B cell (primary cell): ENCODE data around the gene AKIP1. TPM values are rescaled to one million over a fixed set of nuclear protein-coding genes. Genes with fewer than 3 reads are reported as not detected.

Source experiments
- ATAC-seq: fragments of 200-7000 bp; cut with Tn5 transposase; one replicate; pipeline ENCODE4 v1.10.0; 2021; ENCODE audit warnings: low read depth, mild to moderate bottlenecking, moderate number of reproducible peaks, moderate library complexity
- CTCF ChIA-PET: fragments of 350-600 bp; sonication (Branson Sonifier 250); formaldehyde crosslinking; loops from one replicate; lab custom pipeline; 2021; ENCODE audit warnings: antibody characterized with exemption, inconsistent platforms; lab: Charles Lee
- POLR2A ChIA-PET: fragments of 350-600 bp; sonication (Branson Sonifier 250); formaldehyde crosslinking; loops from one replicate; lab custom pipeline; 2021; ENCODE audit warnings: antibody characterized with exemption; lab: Charles Lee
- DNase-seq: peaks from one replicate; pipeline ENCODE4 v3.0.0; 2013
- H2AFZ ChIP-seq: 2 replicates; pipeline ENCODE4 v1.6.1; 2012; ENCODE audit warnings: mild to moderate bottlenecking, low read depth, low read length; ENCODE audit not compliant: insufficient read depth, poor library complexity, severe bottlenecking
- H3K27ac ChIP-seq, 2 donors: 1 replicate in 1 of 2; 2 replicates in 1 of 2; pipeline ENCODE4 v1.5.1; 2012 to 2013; ENCODE audit warnings: low read length in 2 of 2, mild to moderate bottlenecking in 2 of 2, moderate library complexity in 1 of 2
- H3K27me3 ChIP-seq, 4 experiments: fragments of 200-600 bp in 1 of 4; sonication (generic) in 1 of 4; replicated peaks in 1 of 4; 1 replicate in 2 of 4; 2 replicates in 2 of 4; pipeline versions ENCODE4 v1.6.1 to v1.7.0; 2013 to 2016; ENCODE audit warnings: low read length in 3 of 4, mild to moderate bottlenecking in 2 of 4, mixed read lengths in 1 of 4, moderate library complexity in 1 of 4; ENCODE audit not compliant: insufficient read depth in 4 of 4, control insufficient read depth in 3 of 4; ENCODE audit errors: control extremely low read depth in 1 of 4
- H3K36me3 ChIP-seq, 2 experiments: replicated peaks in 1 of 2; 1 replicate in 1 of 2; 2 replicates in 1 of 2; pipeline versions ENCODE4 v1.6.1 to v1.7.1; 2013; ENCODE audit warnings: low read length in 1 of 2; ENCODE audit not compliant: insufficient read depth in 2 of 2, control insufficient read depth in 1 of 2; ENCODE audit errors: control extremely low read depth in 1 of 2, extremely low read depth in 1 of 2
- H3K4me1 ChIP-seq, 2 donors: fragments of 200-600 bp in 1 of 2; sonication (generic) in 1 of 2; 1 replicate in 1 of 2; 2 replicates in 1 of 2; pipeline versions ENCODE4 v1.5.1 to v1.6.1; 2013 to 2017; ENCODE audit warnings: low read length in 2 of 2; ENCODE audit not compliant: control insufficient read depth in 2 of 2, insufficient read depth in 2 of 2
- H3K4me2 ChIP-seq: replicated peaks from 2 replicates; pipeline ENCODE3; 2012; ENCODE audit warnings: mild to moderate bottlenecking, low read depth, low read length; ENCODE audit not compliant: poor library complexity, severe bottlenecking
- H3K4me3 ChIP-seq, 5 experiments: fragments of 200-600 bp in 1 of 5; sonication (generic) in 1 of 5; 1 replicate in 3 of 5; 2 replicates in 2 of 5; pipeline versions ENCODE4 v1.5.1 to v1.7.0; 2011 to 2016; ENCODE audit warnings: low read length in 4 of 5, mild to moderate bottlenecking in 4 of 5, low read depth in 2 of 5, control low read depth in 1 of 5, moderate library complexity in 1 of 5; ENCODE audit not compliant: insufficient read depth in 1 of 5; ENCODE audit errors: control extremely low read depth in 1 of 5, extremely low read depth in 1 of 5
- H3K79me2 ChIP-seq: fragments of 200-600 bp; sonication (generic); one replicate; pipeline ENCODE4 v1.6.0; 2016; ENCODE audit warnings: low read length; ENCODE audit not compliant: control insufficient read depth, insufficient read depth
- H3K9ac ChIP-seq: fragments of 200-600 bp; sonication (generic); 2 replicates; pipeline ENCODE4 v1.6.1; 2017; ENCODE audit warnings: mild to moderate bottlenecking, low read length, moderate library complexity
- H3K9me3 ChIP-seq, 3 donors: one replicate each; pipeline versions ENCODE4 v1.6.1 to v1.7.1; 2013; ENCODE audit warnings: low read length in 2 of 3; ENCODE audit not compliant: control insufficient read depth in 2 of 3, insufficient read depth in 1 of 3; ENCODE audit errors: control extremely low read depth in 1 of 3
- H4K20me1 ChIP-seq: 2 replicates; pipeline ENCODE4 v1.6.0; 2012; ENCODE audit warnings: mild to moderate bottlenecking, low read length; ENCODE audit not compliant: insufficient read depth, control insufficient read depth, poor library complexity, severe bottlenecking
- H3K27ac Mint-ChIP-seq: one replicate; pipeline ENCODE4 v1.8.0; 2021; ENCODE audit warnings: mixed read lengths
- H3K27me3 Mint-ChIP-seq: one replicate; pipeline ENCODE4 v1.8.0; 2021; ENCODE audit warnings: mixed read lengths
- H3K4me1 Mint-ChIP-seq: one replicate; pipeline ENCODE4 v1.8.0; 2021; ENCODE audit warnings: mixed read lengths
- H3K4me3 Mint-ChIP-seq: one replicate; pipeline ENCODE4 v1.8.0; 2021; ENCODE audit warnings: mixed read lengths
- H3K9me3 Mint-ChIP-seq: one replicate; pipeline ENCODE4 v1.8.0; 2022; ENCODE audit warnings: mixed read lengths; ENCODE audit not compliant: insufficient read depth
- EZH2 ChIP-seq: IDR thresholded peaks from 2 replicates; pipeline ENCODE4 v1.6.1; 2012; ENCODE audit warnings: borderline replicate concordance, low read depth, mild to moderate bottlenecking, moderate library complexity, low read length; ENCODE audit not compliant: insufficient read depth, poor library complexity, severe bottlenecking
- WGBS: methylation state at CpG from one replicate; pipeline ENCODE4 v1.1.5; 2013; ENCODE audit warnings: missing lambda C conversion rate; ENCODE audit not compliant: insufficient coverage; 5-methylcytosine and 5-hydroxymethylcytosine counted together
- intact Hi-C: fragments of 100-400 bp; cut with micrococcal nuclease; formaldehyde crosslinking; loops from one replicate; pipeline ENCODE4 v1.10.0; 2022
- polyA plus RNA-seq: library from polyadenylated mRNA; depleted of rRNA; stranded (reverse); fragments of >200 nt; gene quantifications from 2 replicates; pipeline ENCODE4 v1.2.3, GENCODE V29; 2012
- total RNA-seq, 2 donors: library from RNA; stranded (reverse); fragments of 120-200 nt in 1 of 2; gene quantifications; 1 replicate in 1 of 2; 2 replicates in 1 of 2; pipeline versions ENCODE4 v1.2.3 to v1.2.4, GENCODE V29; 2013 to 2022
- TF ChIP-seq, protein P1 (sequence below): fragments of 200-600 bp; IDR thresholded peaks from one replicate; pipeline ENCODE4 v1.8.0; 2022; ENCODE audit warnings: antibody characterized with exemption, mild to moderate bottlenecking

Gene AKIP1
- total and polyA plus RNA-seq, 2 donors (not counting 1 experiment from before 2014, with no cell fraction given) = 2.8 to 10.7 TPM

DNA sequence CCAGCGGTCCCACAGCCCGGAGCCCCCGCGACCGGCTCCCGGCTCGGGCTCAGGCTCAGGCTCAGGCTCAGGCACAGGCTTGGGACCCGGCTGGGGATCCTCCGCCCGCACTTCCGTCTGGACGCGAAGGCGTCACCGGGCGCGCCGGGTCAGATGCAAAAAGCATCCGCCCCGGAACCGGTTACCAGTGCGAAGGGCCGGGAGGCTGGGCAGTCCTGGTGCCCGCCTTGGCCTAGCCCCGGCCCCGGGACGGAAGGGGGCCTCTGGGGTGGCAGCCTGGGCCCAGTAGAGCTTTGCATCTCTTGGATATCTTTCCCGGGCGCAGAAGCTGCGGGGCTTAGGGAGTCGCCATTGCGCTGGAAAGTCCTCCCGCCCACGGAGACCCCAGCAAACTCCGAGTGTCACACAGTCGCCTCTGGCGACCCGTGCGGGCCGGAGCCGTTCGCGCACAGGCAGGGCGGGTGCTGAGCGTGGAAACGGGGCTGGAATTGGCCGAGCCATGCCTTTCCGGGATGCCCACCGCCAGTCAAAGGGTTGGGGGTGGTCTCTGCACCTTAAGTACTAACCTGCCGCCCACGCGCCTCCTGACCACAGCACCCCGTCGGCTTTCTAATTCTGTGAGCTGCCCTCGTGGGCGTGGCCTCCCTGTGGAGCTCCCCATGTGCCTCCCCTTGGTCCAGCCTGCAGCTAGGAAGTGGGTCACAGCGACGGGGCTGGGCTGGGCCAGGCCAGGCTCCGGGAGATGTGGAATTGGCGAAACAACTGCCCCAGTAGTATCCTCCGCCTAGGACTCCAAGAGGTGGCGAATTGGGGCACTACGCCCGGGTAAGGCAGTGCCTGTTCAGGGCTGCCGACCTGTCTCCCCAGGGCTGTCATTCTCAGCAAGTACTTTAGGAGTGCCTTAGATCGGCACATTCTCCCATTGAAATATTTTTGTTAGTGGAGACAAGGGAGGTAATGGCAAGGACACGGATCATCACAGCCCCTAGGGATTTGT, 53.6 kb downstream of the AKIP1 start, which contains the start of gene TMEM9B:
TSS of gene TMEM9B (minus strand) at position 119 of the 997 bp plus-strand sequence. CDS start 129 bp downstream, outside the sequence.
- Mint-ChIP-seq H3K27ac (peak within 1 kb of the TSS; percentile 93), H3K4me1 (peaks cover 35% of the 10 kb centered on the region), H3K27me3 (no peaks in the 10 kb centered on the region), H3K9me3 (no peaks in the 10 kb centered on the region), H3K4me3 (peak within 1 kb of the TSS; percentile 96)
- H3K79me2 ChIP-seq = peaks cover 46% of the 10 kb centered on the region
- peaks cover 9% of the 10 kb centered on the region for H4K20me1 ChIP-seq
- intact Hi-C loops = loop anchor here (1.0 to 10.0 kb wide), 5 partner anchors 40 to 760 kb away; partner anchors contain the start of genes NRIP3, RPL27A and TRIM66
- peak within 1 kb of the TSS; percentile 92 for H2AFZ ChIP-seq
- under 1% methylated on average over 66 of the region's 67 CpGs for WGBS
- TF ChIP-seq EZH2 = no peak
- ChIA-PET POLR2A (interaction anchor here (0.5 to 1.7 kb wide), 5 partner anchors 276 to 498 kb away, joined by 4 to 6 read pairs (median 5); partner anchors contain the start of gene ZNF143), CTCF (interaction anchor here (0.9 to 2.6 kb wide), 6 partner anchors 16 to 542 kb away, joined by 3 to 9 read pairs (median 4); partner anchors contain the start of genes RPL27A and TRIM66)
- H3K4me1 ChIP-seq = peaks cover 15 to 20% of the 10 kb centered on the region in 2 donors
- peak within 1 kb of the TSS; percentile 50 to 89 (median 85) for H3K4me3 ChIP-seq
- H3K27ac ChIP-seq = peak within 1 kb of the TSS; percentile 89 to 94
- H3K4me2 ChIP-seq = peak within 1 kb of the TSS; percentile 97
- DNase-seq = peak; percentile 91
- H3K36me3 ChIP-seq = peaks cover 0 to 7% of the 10 kb centered on the region in 2 experiments
- no peaks in the 10 kb centered on the region for H3K27me3 ChIP-seq
- H3K9ac ChIP-seq = peak within 1 kb of the TSS; percentile 91
- peak; percentile 84 for ATAC-seq
- H3K9me3 ChIP-seq = no peaks in the 10 kb centered on the region

DNA sequence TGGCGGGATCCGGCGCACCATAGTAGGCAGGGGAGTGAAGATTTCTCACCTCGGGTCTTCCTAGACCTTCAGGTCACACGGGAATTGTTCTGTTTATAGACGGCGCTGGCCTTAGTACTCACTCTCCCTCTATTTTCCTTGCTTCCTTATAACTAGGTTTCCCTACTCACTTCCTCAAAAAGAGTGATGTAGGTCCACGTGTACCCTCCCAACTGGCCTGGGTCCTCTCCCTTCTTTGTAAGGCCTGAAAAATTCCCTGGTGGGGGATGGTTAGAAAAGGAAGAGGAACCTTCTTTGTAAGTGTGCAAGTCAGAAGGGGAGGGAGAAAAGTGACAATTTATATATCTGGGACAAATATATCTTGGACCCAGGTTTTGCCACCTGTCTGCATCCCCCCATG, 56.2 kb downstream of the AKIP1 start:
- H3K4me1 ChIP-seq = peaks cover 15 to 20% of the 10 kb centered on the region in 2 donors
- ChIA-PET POLR2A (no interaction called here), CTCF (no interaction called here)
- ATAC-seq (no peak), DNase-seq (no peak)
- 88% methylated on average over 7 of the region's 8 CpGs for WGBS
- H3K27ac Mint-ChIP-seq = no peak overlapping the region
- H3K4me3 Mint-ChIP-seq = no peak overlapping the region
- H3K27me3 Mint-ChIP-seq = no peaks in the 10 kb centered on the region
- intact Hi-C loops = loop anchor here (10.0 kb wide), 1 partner anchor 762 kb away; no protein-coding TSS in a partner anchor
- H3K9me3 Mint-ChIP-seq = no peaks in the 10 kb centered on the region
- H3K4me3 ChIP-seq = no peak overlapping the region
- H3K27ac ChIP-seq = no peak overlapping the region
- H3K9ac ChIP-seq = no peak overlapping the region
- no peaks in the 10 kb centered on the region for H3K27me3 ChIP-seq
- no peaks in the 10 kb centered on the region for H3K36me3 ChIP-seq
- H3K9me3 ChIP-seq = no peaks in the 10 kb centered on the region
- H3K4me2 ChIP-seq = no peak overlapping the region
- no peaks in the 10 kb centered on the region for H4K20me1 ChIP-seq
- no peak for TF ChIP-seq EZH2
- TF ChIP-seq, protein P1, sequence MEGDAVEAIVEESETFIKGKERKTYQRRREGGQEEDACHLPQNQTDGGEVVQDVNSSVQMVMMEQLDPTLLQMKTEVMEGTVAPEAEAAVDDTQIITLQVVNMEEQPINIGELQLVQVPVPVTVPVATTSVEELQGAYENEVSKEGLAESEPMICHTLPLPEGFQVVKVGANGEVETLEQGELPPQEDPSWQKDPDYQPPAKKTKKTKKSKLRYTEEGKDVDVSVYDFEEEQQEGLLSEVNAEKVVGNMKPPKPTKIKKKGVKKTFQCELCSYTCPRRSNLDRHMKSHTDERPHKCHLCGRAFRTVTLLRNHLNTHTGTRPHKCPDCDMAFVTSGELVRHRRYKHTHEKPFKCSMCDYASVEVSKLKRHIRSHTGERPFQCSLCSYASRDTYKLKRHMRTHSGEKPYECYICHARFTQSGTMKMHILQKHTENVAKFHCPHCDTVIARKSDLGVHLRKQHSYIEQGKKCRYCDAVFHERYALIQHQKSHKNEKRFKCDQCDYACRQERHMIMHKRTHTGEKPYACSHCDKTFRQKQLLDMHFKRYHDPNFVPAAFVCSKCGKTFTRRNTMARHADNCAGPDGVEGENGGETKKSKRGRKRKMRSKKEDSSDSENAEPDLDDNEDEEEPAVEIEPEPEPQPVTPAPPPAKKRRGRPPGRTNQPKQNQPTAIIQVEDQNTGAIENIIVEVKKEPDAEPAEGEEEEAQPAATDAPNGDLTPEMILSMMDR = no peak
- H3K4me1 Mint-ChIP-seq = peaks cover 30% of the 10 kb centered on the region
- H2AFZ ChIP-seq = no peak overlapping the region
- peaks cover 21% of the 10 kb centered on the region for H3K79me2 ChIP-seq
